Measurements from ENCODE around the gene PIK3AP1.

- TF ChIP-seq RAD21 (IDR thresholded peaks at IDR 0.05) (no peak), ATF3 (IDR thresholded peaks at IDR 0.05) (no peak), FOXA1 (IDR thresholded peaks at IDR 0.05) (no peak), JUND (IDR thresholded peaks at IDR 0.05) (no peak), CTCF (IDR thresholded peaks at IDR 0.05; ENCODE audit: low read depth, low read length, missing input control) (no peak), MAX (IDR thresholded peaks at IDR 0.05) (no peak), REST (IDR thresholded peaks at IDR 0.05) (no peak), SP1 (IDR thresholded peaks at IDR 0.05) (no peak), YY1 (IDR thresholded peaks at IDR 0.05) (no peak), ZBTB33 (IDR thresholded peaks at IDR 0.05) (no peak), TAF1 (conservative IDR thresholded peaks at IDR 0.05) (no peak), RXRA (IDR thresholded peaks at IDR 0.05) (no peak), GABPA (IDR thresholded peaks at IDR 0.05 in 1 of 2, conservative IDR thresholded peaks at IDR 0.05 in 1 of 2) (no peak)
Observed at GRCh38 chr10:96608805-96609204, 111.5 kb downstream of the PIK3AP1 start.
